IMR-90 (cell line): Measurements from ENCODE around the gene SCGB1D1. TPM values are rescaled to one million over a fixed set of nuclear protein-coding genes. Genes with fewer than 3 reads are reported as not detected.

Experiments
- ATAC-seq: fragments of 200-7000 bp; cut with Tn5 transposase; 2 replicates; pipeline ENCODE4 v1.9.1; 2020; ENCODE audit warnings: low read depth, mild to moderate bottlenecking, moderate library complexity
- BruUV-seq: library from RNA; stranded (reverse); fragments of 400-500 nt; replicated peaks from 2 replicates; lab custom pipeline; 2021; lab: Mats Ljungman, UMichigan
- CTCF ChIA-PET: fragments of 300-600 bp; formaldehyde crosslinking; extraction: SDS; loops from one replicate; lab custom pipeline; 2021; ENCODE audit warnings: antibody characterized with exemption; lab: Yijun Ruan, JAX
- POLR2A ChIA-PET: fragments of 300-600 bp; sonication (Branson Sonifier 250); formaldehyde crosslinking; loops from one replicate; lab custom pipeline; 2022; ENCODE audit warnings: antibody characterized with exemption; ENCODE audit not compliant: unreplicated experiment; lab: Charles Lee
- DNase-seq: peaks from one replicate; pipeline ENCODE4 v3.0.0; 2013
- H2AFZ ChIP-seq: replicated peaks from 2 replicates; pipeline ENCODE3; 2013; ENCODE audit warnings: low read length, mild to moderate bottlenecking; ENCODE audit not compliant: poor library complexity
- H2AK5ac ChIP-seq: 2 replicates; pipeline ENCODE4 v1.6.1; 2013; ENCODE audit warnings: low read depth, low read length, inconsistent platforms
- H2AK9ac ChIP-seq: replicated peaks from 2 replicates; pipeline ENCODE3; 2013; ENCODE audit warnings: mild to moderate bottlenecking, low read depth, low read length, moderate library complexity; ENCODE audit not compliant: poor library complexity
- H2BK120ac ChIP-seq: 2 replicates; pipeline ENCODE4 v1.6.1; 2013; ENCODE audit warnings: low read depth, low read length, inconsistent platforms
- H2BK15ac ChIP-seq: 3 replicates; pipeline ENCODE4 v1.6.1; 2013; ENCODE audit warnings: low read depth, low read length, inconsistent platforms
- H2BK20ac ChIP-seq: 2 replicates; pipeline ENCODE4 v1.6.1; 2013; ENCODE audit warnings: low read depth, mild to moderate bottlenecking, inconsistent platforms, low read length, moderate library complexity
- H2BK5ac ChIP-seq: 2 replicates; pipeline ENCODE4 v1.6.1; 2013; ENCODE audit warnings: mild to moderate bottlenecking, low read depth, low read length, inconsistent platforms; ENCODE audit not compliant: poor library complexity, severe bottlenecking
- H3K14ac ChIP-seq: replicated peaks from 2 replicates; pipeline ENCODE4 v1.6.1; 2013; ENCODE audit warnings: low read depth, low read length, inconsistent platforms
- H3K18ac ChIP-seq: 2 replicates; pipeline ENCODE4 v1.6.1; 2013; ENCODE audit warnings: low read depth, low read length, control low read depth
- H3K23ac ChIP-seq: 2 replicates; pipeline ENCODE4 v1.6.1; 2013; ENCODE audit warnings: low read depth, low read length, inconsistent platforms
- H3K27ac ChIP-seq: 2 replicates; pipeline ENCODE4 v1.5.1; 2013; ENCODE audit warnings: mild to moderate bottlenecking, control low read depth, low read length; ENCODE audit not compliant: insufficient read depth
- H3K27me3 ChIP-seq: 2 replicates; pipeline ENCODE4 v1.6.1; 2013; ENCODE audit warnings: low read length; ENCODE audit not compliant: control insufficient read depth, insufficient read depth
- H3K36me3 ChIP-seq: 2 replicates; pipeline ENCODE4 v1.6.1; 2013; ENCODE audit warnings: low read length, mixed read lengths; ENCODE audit not compliant: control insufficient read depth, insufficient read depth
- H3K4ac ChIP-seq: 2 replicates; pipeline ENCODE4 v1.6.1; 2013; ENCODE audit warnings: low read depth, low read length, inconsistent platforms
- H3K4me1 ChIP-seq: 2 replicates; pipeline ENCODE4 v1.6.1; 2013; ENCODE audit warnings: low read length, mixed read lengths; ENCODE audit not compliant: control insufficient read depth, insufficient read depth
- H3K4me2 ChIP-seq: 2 replicates; pipeline ENCODE4 v1.6.1; 2013; ENCODE audit warnings: low read depth, mild to moderate bottlenecking, control low read depth, low read length, moderate library complexity
- H3K4me3 ChIP-seq: 2 replicates; pipeline ENCODE4 v1.5.1; 2013; ENCODE audit warnings: low read depth, mild to moderate bottlenecking, control low read depth, low read length, moderate library complexity; ENCODE audit not compliant: insufficient read depth
- H3K56ac ChIP-seq: 2 replicates; pipeline ENCODE4 v1.6.1; 2013; ENCODE audit warnings: low read length, inconsistent platforms; ENCODE audit not compliant: insufficient read depth; ENCODE audit errors: extremely low read depth
- H3K79me1 ChIP-seq, 2 experiments: 2 replicates each; pipeline ENCODE4 v1.6.1; 2013; ENCODE audit warnings: low read length in 2 of 2, inconsistent platforms in 1 of 2, low read depth in 1 of 2
- H3K9ac ChIP-seq: 2 replicates; pipeline ENCODE4 v1.6.1; 2013; ENCODE audit warnings: low read depth, low read length, control low read depth
- H3K9me1 ChIP-seq: 2 replicates; pipeline ENCODE4 v1.6.1; 2013; ENCODE audit warnings: low read length, inconsistent platforms; ENCODE audit not compliant: insufficient read depth
- H3K9me3 ChIP-seq: 2 replicates; pipeline ENCODE4 v1.6.1; 2013; ENCODE audit warnings: low read length; ENCODE audit not compliant: control insufficient read depth, insufficient read depth
- H4K20me1 ChIP-seq: 2 replicates; pipeline ENCODE4 v1.6.1; 2013; ENCODE audit warnings: low read length, inconsistent platforms; ENCODE audit not compliant: insufficient read depth
- H4K5ac ChIP-seq: 2 replicates; pipeline ENCODE4 v1.6.1; 2013; ENCODE audit warnings: mild to moderate bottlenecking, low read depth, low read length, control low read depth
- H4K8ac ChIP-seq, 2 experiments: 2 replicates each; pipeline ENCODE4 v1.6.1; 2013; ENCODE audit warnings: low read depth in 2 of 2, low read length in 2 of 2, control low read depth in 1 of 2, inconsistent platforms in 1 of 2
- H4K91ac ChIP-seq: 2 replicates; pipeline ENCODE4 v1.6.1; 2013; ENCODE audit warnings: low read depth, low read length, inconsistent platforms; ENCODE audit not compliant: insufficient read depth
- BHLHE40 ChIP-seq: fragments of 150-350 bp; IDR thresholded peaks from 2 replicates; pipeline ENCODE4 v1.6.1; 2016; ENCODE audit warnings: mild to moderate bottlenecking, low read depth, low read length
- FOS ChIP-seq: fragments of 150-350 bp; IDR thresholded peaks from 2 replicates; pipeline ENCODE4 v1.6.1; 2016; ENCODE audit warnings: low read depth, low read length
- MXI1 ChIP-seq: IDR thresholded peaks from 2 replicates; pipeline ENCODE4 v1.6.1; 2012; ENCODE audit warnings: low read depth, mild to moderate bottlenecking, low read length, moderate library complexity, borderline replicate concordance
- NFE2L2 ChIP-seq: fragments of 150-350 bp; IDR thresholded peaks from 2 replicates; pipeline ENCODE4 v1.6.1; 2016; ENCODE audit warnings: low read depth, mild to moderate bottlenecking, low read length
- RAD21 ChIP-seq: IDR thresholded peaks from 2 replicates; pipeline ENCODE4 v1.6.1; 2012; ENCODE audit warnings: low read length, improper control_type of control experiment
- RCOR1 ChIP-seq: IDR thresholded peaks from 2 replicates; pipeline ENCODE4 v1.6.1; 2012; ENCODE audit warnings: mild to moderate bottlenecking, low read length, improper control_type of control experiment; ENCODE audit not compliant: insufficient replicate concordance
- SMC3 ChIP-seq: fragments of 150-350 bp; IDR thresholded peaks from 2 replicates; pipeline ENCODE4 v1.6.1; 2016; ENCODE audit warnings: low read depth, mild to moderate bottlenecking, antibody characterized with exemption, low read length, moderate library complexity
- WGBS, 2 experiments: methylation state at CpG; one replicate each; pipeline versions ENCODE4 v1.1.5 to v1.1.7; 2013; ENCODE audit warnings: missing lambda C conversion rate in 2 of 2; ENCODE audit not compliant: insufficient read length in 1 of 2; ENCODE audit errors: extremely low coverage in 2 of 2; 5-methylcytosine and 5-hydroxymethylcytosine counted together
- dilution Hi-C: fragments of 300-500 bp; cut with HindIII; formaldehyde crosslinking; loops from one replicate; pipeline ENCODE4 v1.14.3; 2018; ENCODE audit warnings: low sequenced_read_pairs; ENCODE audit not compliant: unreplicated experiment
- in situ Hi-C: fragments of 300-500 bp; cut with MboI; formaldehyde crosslinking; loops from 3 replicates; pipeline ENCODE4 v1.14.3; 2019; ENCODE audit warnings: low sequenced_read_pairs, inconsistent platforms, mixed read lengths
- intact Hi-C: fragments of 100-400 bp; cut with micrococcal nuclease; formaldehyde crosslinking; loops from 2 replicates; pipeline ENCODE4 v1.10.0; 2022
- polyA plus RNA-seq, 3 experiments: library from polyadenylated mRNA; depleted of rRNA; stranded (reverse); fragments of >200 nt; gene quantifications; 2 replicates each; pipeline ENCODE4 v1.2.3, GENCODE V29; 2012; ENCODE audit warnings: low replicate concordance in 1 of 3
- total RNA-seq: library from RNA; depleted of rRNA; stranded (reverse); fragments of >200 nt; gene quantifications from 2 replicates; pipeline ENCODE4 v1.2.3, GENCODE V29; 2012

SCGB1D1 gene
- total and polyA plus RNA-seq, 2 of the 4 experiments (the other 2 are of a cell fraction) = not detected

DNA sequence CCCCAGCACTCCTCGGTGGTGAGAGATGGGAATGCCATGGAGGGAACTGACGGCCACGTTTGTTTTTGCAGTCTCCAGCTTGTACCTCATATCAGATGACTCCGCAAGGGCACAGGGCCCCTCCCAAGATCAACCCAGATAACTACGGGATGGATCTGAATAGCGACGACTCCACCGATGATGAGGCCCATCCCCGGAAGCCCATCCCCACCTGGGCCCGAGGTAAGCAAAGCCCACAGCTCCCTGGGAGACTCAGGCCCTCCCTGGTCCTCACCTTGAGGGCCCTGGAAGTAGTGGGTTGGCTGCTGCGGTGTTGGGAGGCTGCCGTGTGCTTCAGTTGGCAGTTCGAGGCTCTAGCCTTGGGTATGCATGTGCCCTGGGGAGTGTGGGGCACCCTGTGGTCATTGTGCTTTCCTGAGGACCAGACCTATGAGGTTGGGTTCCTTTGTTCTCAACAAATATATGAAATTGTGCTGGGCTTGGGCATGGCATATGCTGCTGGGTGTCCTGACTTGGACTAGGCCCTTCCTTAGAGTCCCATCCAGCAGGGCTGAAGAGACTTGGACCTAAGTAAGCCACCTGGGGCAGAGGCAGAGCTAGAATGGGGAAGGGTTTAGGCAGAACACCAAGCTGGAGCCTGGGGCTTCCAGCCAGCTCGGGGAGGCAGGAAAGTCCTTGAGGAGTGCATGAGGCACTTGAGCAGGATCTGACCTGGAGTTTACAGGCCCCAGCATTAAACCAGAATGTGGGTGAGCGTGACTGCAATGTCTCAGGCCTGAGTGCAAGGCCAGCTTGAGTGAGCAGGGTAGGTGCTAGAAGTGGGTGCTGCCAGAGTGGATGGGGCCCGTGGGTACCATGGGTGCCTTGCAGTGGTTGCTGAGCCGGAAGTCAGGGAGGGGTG, 39.8 kb upstream of the SCGB1D1 start:
- ChIA-PET POLR2A (no interaction called here), CTCF (interaction anchor here (0.6 to 0.7 kb wide), 2 partner anchors 258 to 362 kb away, joined by 3 read pairs; no protein-coding TSS in a partner anchor)
- dilution Hi-C loops (no loop called here), intact Hi-C loops (no loop called here), in situ Hi-C loops (no loop called here)
- no peak for DNase-seq
- Histone ChIP-seq H3K9ac (no peak overlapping the region), H3K4ac (no peak overlapping the region), H2AK9ac (no peak overlapping the region), H4K8ac (no peak overlapping the region), H3K36me3 (peaks cover 52% of the 10 kb centered on the region), H3K4me3 (no peak overlapping the region), H4K91ac (no peak overlapping the region), H3K4me2 (no peak overlapping the region), H2AK5ac (no peak overlapping the region), H4K20me1 (0 out of 2 replicates have a peak, but pooled peaks cover 4% of the 10 kb centered on the region), H3K27ac (no peak overlapping the region), H2BK15ac (no peak overlapping the region), H3K23ac (no peak overlapping the region), H3K4me1 (no peaks in the 10 kb centered on the region), H3K27me3 (no peaks in the 10 kb centered on the region), H2BK120ac (no peak overlapping the region), H3K14ac (no peak overlapping the region), H3K56ac (no peak overlapping the region), H2AFZ (no peak overlapping the region), H3K18ac (no peak overlapping the region), H2BK20ac (no peak overlapping the region), H3K9me3 (no peaks in the 10 kb centered on the region), H3K79me1 (peaks cover 0 to 5% of the 10 kb centered on the region in 2 experiments; a peak in 2 of 4 replicates), H4K5ac (no peak overlapping the region), H3K9me1 (no peaks in the 10 kb centered on the region), H2BK5ac (no peak overlapping the region)
- no peak for ATAC-seq
- WGBS, 2 experiments = 100% methylated on average over 1 of the region's 17 CpGs; no CpG with 5 or more reads in 1 of the 2 experiments
- TF ChIP-seq NFE2L2 (no peak), MXI1 (no peak), RCOR1 (no peak), RAD21 (no peak), FOS (no peak), BHLHE40 (no peak), SMC3 (no peak)
- no TSS peak for BruUV-seq
